Mucosa of gallbladder (tissue), 1 donor: ENCODE measurements around the gene ATP10B. TPM values are rescaled to one million over a fixed set of nuclear protein-coding genes. Genes with fewer than 3 reads are reported as not detected.

Experiments
- DNase-seq: peaks from one replicate; pipeline ENCODE4 v3.0.0-alpha.2; 2020; ENCODE audit warnings: low spot score
- total RNA-seq: library from RNA; stranded (reverse); gene quantifications from one replicate; pipeline ENCODE4 v1.2.1, GENCODE V29; 2021
- donor health status: DM: no; HTN: no; CAD: no.

The ATP10B gene
- total RNA-seq, 1 donor from 2014 or later: 119 TPM

GRCh38 chr5:160514866-160515265 lies 337.1 kb downstream of the ATP10B start:
- no peak for DNase-seq

DNA sequence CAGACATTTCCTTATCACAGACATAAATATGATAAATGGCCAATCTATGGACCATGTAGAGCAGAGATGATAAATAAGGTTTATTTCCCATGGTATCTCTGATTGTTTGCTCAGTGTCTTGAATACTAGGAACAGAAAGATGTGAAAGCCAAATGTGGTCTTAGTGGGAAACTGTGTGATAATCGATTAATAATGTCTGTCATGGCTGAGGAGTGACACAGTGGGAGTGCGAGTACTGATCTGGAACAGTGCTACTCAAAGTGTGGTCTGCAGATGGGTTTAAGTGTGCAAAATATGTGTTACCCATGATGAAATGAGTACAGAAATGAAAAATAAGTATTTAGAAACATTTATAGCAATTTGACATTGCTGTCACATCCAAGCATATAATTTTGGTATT lies 337.8 kb downstream of the ATP10B start:
- DNase-seq: no peak

- no peak for DNase-seq
These were observed 338.5 kb downstream of the ATP10B start for GRCh38 chr5:160513485-160513884.
